GM12892 (cell line): ENCODE data around the gene PWP2.

ENCODE experiments used
- POLR2A ChIP-seq: IDR thresholded peaks from 2 replicates; pipeline ENCODE4 v1.6.1; 2011; ENCODE audit warnings: low read depth, low read length, control low read depth
- POLR2AphosphoS5 ChIP-seq: IDR thresholded peaks from 2 replicates; pipeline ENCODE4 v1.6.1; 2011; ENCODE audit warnings: low read depth, low read length, control low read depth

GRCh38 chr21:44065428-44065827 is 41.8 kb upstream of the PWP2 start:
- TF ChIP-seq POLR2AphosphoS5 = no peak
- TF ChIP-seq POLR2A = no peak
